HG03460 (cell line): ENCODE results near the gene HCRT.
"Not testable (repeated sequence)": the region's sequence is repeated elsewhere in the genome, so short reads cannot be mapped to it uniquely, and the experiment has no call there.

Experiments
- ATAC-seq: cut with Tn5 transposase; IDR thresholded peaks from one replicate; pipeline ENCODE4 v1.9.1; 2021; ENCODE audit not compliant: unreplicated experiment

Gene HCRT

GRCh38 chr17:42180411-42180921, 4.8 kb downstream of the HCRT start:
- no peak for ATAC-seq

DNA sequence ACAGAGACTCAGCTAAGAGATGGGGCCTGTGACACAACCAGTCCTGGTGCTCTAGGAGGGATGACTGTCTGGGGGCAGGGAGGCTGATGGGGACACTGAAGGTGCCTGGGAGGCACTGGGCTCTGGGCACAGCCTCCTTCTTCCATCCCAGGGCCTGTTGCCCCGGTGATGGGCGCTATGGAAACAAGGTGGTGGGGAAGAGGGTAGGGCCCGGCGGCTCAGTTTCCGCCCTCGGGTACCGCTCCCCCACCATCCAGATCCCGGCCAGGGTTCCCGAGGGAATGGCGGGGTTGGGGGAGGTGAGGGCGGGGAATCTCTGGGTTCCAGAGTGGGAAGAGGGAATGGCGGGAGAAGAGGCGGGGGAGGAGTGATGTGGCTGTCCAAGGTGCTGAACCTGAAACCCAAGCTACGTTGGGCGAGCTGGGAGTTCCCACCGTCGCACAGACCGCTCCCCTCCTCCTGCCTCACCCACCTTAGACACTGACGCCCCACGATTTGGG, 5.3 kb downstream of the HCRT start:
- ATAC-seq: no peak

DNA sequence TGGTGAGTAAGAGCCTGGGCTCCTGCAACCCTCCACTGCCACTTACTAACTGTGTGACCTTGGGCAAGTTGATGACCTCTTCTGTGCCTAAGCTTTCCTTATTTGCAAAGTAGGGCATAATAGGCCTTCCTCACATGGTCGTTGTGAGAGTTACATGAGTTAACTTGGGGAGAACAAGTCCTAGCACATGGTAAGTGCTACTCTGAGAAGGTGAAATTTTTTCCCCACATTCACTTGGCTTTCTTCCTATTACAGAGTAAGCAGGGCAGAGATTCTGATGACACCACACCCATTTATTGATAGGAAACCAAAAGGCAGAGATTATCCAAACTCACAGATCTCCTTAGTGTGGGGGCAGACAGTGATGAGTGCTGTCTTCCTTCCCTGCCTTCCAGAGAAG, 5.9 kb downstream of the HCRT start:
- no peak for ATAC-seq

DNA sequence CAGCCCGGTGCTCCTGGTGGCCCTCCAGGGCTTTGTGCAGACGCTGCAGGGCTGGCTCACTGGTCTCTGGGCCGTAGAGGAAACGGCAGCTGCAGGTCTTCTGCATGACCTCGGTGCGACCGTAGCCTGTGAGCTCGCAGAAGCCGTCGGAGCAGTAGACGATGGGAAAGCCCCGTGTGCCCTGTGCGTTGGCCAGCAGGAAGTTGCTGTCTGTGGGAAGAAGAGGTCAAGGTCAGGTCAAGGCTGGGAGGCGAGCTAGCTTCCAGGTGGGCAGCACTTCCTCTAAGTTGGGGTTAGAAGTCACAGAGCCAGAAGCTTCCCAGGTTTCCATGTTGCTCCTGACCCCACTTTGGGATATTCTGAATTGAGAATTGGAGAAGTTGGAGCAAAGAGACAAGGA, 6.4 kb downstream of the HCRT start:
- no peak for ATAC-seq

DNA sequence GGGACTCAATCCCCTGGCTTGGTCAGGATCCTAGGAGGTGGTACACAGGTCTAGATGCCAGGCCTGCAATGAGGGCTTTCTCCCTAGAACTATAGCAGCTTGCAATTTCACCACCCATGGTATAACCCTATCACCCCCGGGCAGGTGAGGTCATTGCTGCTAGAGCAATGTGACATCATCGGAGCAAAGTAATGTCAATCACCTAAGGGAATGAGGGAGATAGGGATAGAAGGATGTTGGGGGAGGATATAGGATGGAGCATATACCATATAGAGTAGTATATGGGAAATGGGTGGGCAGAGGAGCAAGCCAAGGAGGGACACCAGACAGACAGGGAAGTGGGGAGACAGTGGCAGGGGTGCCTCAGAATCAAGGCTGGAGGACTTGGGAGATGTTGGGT, 7.6 kb downstream of the HCRT start:
- ATAC-seq: no peak

- ATAC-seq: no peak
Measured at GRCh38 chr17:42174126-42174783, 11.0 kb downstream of the HCRT start.

- no peak for ATAC-seq
Measured at GRCh38 chr17:42171831-42172230, 13.4 kb downstream of the HCRT start.

GRCh38 chr17:42169351-42169750, 15.9 kb downstream of the HCRT start:
- no peak for ATAC-seq

GRCh38 chr17:42167807-42168206, 17.4 kb downstream of the HCRT start:
- ATAC-seq: no peak

GRCh38 chr17:42166196-42166763, 19.0 kb downstream of the HCRT start:
- ATAC-seq: no peak

DNA sequence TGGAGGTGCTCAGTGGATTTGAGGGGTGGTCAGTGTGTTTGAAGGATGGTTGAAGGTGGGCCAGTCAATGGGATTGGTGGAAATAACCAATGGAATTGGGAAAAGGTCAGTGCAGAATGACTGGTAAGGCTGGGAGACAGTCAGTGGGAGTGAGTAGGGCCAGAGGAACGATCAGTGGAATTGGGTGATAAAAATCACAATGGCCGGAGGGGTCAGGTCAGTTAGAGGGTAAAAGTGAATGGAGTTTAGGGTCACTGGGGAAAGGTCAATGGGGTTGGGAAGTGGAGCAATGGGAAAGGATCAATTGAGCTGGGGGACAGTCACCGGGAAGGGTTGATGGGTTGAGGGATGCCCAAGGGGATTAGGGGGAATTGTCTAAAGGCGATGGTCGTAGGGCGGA, 19.5 kb downstream of the HCRT start:
- no peak for ATAC-seq

DNA sequence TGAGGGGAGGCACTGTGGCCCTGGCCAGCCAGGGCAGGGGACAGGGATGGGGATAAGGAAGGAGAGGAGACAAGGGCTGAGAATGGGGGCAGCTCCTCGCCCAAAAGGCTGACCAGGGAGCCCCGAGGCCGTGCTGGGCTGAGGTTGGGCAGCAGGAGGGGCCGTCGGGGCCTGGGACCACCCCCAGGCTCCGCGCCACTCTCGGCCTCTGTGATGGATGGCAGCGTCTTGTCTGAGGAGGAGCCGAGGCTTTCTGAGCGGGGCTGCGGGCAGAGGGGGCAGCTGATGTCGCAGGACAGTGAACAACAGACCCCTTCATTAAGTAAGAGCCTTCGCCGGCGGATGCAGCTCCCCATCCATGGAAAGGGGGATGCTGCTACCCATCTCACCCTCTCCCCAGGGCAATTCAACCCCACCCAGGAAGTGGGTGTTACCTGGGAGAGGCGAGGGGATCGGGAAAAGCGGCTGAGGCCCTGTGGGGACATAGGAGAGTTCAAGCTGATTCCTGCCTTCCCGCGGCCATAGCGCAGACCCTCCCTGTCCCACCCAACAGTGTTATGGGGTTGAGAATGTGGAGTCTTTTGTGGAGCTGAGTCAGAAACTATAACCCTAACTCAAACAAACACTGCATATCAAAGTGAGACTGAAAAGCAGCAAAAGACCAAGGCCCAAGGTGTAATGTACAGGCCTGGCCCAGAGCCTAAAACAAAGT, 21.4 kb downstream of the HCRT start:
- ATAC-seq: no peak

- no peak for ATAC-seq
Measured at GRCh38 chr17:42163113-42163512, 22.1 kb downstream of the HCRT start.

GRCh38 chr17:42160531-42160910, 24.7 kb downstream of the HCRT start:
- no peak for ATAC-seq

DNA sequence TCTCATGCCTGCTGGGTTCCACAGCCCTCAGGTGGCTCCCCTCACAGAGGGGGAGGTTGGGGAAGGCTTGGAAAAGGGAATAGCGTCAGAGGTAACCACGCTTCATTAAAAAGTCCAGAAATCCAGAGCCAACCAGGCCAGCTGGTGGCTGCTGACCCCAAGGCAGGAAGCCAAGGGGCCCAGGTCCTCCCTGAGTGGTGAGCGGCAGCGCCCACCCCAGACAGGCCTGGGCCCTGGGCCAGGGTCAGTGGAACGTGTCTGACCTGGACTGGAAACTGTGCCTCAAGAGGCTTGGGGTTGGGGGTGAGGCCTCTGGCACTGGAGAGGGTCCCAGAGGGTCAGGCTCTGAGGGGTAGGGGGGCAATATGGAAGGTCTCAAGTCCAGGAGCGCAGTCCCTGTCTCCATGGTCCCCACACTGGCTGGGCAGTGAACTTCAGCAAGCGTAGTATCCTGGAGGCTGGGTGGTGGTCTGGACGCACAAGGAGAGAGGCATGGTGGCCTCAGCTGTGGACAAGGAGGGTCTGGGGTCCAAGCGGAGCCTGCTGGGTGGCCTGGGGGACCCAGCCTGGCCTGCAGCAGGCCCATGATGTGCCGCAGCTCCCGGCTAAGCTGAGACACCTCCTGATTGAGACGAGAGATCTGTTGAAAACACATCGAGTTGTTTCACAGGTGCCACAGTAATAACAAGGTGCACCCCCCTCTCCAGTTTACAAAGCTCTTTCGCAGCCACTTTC, 25.3 kb downstream of the HCRT start:
- ATAC-seq: no peak

DNA sequence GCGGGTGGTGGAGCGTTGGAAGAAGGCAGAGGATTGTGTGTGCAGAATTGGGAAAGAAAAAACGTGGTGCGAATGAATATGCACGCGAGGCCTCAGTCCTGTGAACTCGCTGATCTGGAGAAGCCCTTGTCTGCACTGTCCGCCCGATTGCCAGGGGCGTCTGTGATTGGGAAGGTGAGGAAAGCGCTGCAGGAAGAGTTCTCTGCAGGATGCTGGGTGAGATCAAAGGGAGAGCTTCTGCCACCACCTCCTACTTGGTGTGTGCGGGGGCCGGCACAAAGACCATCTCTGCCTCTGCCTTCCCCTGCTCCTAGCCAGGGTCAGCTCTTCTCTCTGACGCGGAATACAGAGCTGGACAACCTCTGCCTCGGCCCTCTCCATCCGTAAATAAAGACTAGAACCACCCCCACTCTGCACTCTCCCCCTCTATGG, 29.6 kb downstream of the HCRT start:
- ATAC-seq: no peak

- no peak for ATAC-seq
Measured at GRCh38 chr17:42153919-42154742, 31.1 kb downstream of the HCRT start.

DNA sequence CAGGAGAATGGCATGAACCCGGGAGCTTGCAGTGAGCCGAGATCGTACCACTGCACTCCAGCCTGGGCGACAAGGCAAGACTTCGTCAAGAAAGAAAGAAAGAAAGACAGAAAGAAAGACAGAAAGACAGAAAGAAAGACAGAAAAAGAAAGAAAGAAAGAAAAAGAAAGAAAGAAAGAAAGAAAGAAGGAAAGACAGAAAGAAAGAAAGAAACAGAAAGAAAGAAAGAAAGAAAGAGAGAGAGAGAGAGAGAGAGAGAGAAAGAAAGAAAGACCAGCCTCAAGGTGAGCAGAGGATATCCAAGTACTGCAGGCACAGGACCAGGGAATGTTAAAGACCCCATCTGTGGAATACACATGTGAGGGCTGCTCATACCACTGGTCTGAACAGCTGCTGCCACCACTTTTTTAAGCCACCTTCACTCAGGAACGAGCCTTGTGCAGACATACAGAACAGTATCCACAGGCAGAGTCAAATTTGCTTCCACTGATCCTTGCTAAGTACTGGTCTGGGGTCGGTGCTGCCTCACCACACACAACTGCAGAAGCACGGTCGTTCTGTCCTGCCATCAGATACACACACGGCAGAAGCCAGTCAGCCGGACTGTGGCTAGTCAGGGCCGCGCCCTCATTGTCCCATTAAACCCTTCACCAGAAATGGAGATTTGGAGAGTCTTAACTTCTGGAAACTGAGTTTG, 38.2 kb downstream of the HCRT start:
- no peak for ATAC-seq

- ATAC-seq: not testable (repeated sequence)
Measured at GRCh38 chr17:42143138-42143537, 42.1 kb downstream of the HCRT start.

- ATAC-seq: no peak
Measured at GRCh38 chr17:42142371-42142896, 42.8 kb downstream of the HCRT start.
